Measurements from ENCODE around the gene HPSE2. TPM values are rescaled to one million over a fixed set of nuclear protein-coding genes. Genes with fewer than 3 reads are reported as not detected.

HPSE2 gene
- total and polyA plus RNA-seq, 2 of the 8 experiments (the other 6 are each of a cell fraction or from before 2014, with no cell fraction given): 0.41 to 0.58 TPM

DNA sequence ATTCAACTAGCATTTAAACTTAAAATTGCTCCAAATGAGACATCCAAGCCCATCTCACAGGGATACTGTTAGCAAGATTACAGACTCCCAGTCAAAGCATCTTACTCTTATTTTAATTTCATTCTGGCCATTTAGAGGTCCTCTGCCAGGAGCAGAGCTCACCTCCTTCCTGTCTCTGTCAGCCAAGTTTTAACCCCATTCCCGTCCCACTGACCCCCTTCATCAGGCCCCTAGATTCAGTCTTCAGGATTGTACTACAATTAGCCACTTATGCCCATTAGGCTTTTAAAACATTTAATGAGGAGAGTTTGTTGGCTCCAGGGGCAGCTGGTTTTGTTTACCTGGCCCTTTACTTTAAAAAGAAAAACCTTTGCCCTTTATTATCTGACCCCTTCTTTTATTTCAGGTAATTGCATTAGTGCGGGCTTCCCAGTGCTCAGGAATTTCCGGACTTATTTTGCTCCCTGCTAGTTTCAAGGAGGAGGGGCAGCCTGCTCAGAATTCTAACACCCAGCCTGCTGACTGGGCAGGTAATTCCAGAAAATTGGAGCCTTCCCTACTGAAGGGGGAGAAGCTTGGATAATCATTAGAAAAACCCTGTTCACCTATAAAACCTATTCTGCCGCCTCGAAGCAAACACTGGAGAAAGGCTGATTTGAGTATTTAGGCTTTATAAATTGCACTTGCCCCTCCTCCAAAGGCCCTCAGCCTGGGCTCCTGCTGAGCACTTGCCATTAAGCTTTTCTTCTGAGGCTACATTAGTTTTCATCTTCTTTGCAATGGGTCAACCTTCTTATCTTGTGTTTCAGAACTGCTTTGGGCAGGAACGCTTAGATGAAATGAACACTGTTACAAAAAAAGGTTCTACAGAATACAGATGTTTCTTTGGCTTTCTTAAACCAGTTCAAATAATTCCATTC is 588.4 kb downstream of the HPSE2 start (continued):
- TF ChIP-seq, protein P1, sequence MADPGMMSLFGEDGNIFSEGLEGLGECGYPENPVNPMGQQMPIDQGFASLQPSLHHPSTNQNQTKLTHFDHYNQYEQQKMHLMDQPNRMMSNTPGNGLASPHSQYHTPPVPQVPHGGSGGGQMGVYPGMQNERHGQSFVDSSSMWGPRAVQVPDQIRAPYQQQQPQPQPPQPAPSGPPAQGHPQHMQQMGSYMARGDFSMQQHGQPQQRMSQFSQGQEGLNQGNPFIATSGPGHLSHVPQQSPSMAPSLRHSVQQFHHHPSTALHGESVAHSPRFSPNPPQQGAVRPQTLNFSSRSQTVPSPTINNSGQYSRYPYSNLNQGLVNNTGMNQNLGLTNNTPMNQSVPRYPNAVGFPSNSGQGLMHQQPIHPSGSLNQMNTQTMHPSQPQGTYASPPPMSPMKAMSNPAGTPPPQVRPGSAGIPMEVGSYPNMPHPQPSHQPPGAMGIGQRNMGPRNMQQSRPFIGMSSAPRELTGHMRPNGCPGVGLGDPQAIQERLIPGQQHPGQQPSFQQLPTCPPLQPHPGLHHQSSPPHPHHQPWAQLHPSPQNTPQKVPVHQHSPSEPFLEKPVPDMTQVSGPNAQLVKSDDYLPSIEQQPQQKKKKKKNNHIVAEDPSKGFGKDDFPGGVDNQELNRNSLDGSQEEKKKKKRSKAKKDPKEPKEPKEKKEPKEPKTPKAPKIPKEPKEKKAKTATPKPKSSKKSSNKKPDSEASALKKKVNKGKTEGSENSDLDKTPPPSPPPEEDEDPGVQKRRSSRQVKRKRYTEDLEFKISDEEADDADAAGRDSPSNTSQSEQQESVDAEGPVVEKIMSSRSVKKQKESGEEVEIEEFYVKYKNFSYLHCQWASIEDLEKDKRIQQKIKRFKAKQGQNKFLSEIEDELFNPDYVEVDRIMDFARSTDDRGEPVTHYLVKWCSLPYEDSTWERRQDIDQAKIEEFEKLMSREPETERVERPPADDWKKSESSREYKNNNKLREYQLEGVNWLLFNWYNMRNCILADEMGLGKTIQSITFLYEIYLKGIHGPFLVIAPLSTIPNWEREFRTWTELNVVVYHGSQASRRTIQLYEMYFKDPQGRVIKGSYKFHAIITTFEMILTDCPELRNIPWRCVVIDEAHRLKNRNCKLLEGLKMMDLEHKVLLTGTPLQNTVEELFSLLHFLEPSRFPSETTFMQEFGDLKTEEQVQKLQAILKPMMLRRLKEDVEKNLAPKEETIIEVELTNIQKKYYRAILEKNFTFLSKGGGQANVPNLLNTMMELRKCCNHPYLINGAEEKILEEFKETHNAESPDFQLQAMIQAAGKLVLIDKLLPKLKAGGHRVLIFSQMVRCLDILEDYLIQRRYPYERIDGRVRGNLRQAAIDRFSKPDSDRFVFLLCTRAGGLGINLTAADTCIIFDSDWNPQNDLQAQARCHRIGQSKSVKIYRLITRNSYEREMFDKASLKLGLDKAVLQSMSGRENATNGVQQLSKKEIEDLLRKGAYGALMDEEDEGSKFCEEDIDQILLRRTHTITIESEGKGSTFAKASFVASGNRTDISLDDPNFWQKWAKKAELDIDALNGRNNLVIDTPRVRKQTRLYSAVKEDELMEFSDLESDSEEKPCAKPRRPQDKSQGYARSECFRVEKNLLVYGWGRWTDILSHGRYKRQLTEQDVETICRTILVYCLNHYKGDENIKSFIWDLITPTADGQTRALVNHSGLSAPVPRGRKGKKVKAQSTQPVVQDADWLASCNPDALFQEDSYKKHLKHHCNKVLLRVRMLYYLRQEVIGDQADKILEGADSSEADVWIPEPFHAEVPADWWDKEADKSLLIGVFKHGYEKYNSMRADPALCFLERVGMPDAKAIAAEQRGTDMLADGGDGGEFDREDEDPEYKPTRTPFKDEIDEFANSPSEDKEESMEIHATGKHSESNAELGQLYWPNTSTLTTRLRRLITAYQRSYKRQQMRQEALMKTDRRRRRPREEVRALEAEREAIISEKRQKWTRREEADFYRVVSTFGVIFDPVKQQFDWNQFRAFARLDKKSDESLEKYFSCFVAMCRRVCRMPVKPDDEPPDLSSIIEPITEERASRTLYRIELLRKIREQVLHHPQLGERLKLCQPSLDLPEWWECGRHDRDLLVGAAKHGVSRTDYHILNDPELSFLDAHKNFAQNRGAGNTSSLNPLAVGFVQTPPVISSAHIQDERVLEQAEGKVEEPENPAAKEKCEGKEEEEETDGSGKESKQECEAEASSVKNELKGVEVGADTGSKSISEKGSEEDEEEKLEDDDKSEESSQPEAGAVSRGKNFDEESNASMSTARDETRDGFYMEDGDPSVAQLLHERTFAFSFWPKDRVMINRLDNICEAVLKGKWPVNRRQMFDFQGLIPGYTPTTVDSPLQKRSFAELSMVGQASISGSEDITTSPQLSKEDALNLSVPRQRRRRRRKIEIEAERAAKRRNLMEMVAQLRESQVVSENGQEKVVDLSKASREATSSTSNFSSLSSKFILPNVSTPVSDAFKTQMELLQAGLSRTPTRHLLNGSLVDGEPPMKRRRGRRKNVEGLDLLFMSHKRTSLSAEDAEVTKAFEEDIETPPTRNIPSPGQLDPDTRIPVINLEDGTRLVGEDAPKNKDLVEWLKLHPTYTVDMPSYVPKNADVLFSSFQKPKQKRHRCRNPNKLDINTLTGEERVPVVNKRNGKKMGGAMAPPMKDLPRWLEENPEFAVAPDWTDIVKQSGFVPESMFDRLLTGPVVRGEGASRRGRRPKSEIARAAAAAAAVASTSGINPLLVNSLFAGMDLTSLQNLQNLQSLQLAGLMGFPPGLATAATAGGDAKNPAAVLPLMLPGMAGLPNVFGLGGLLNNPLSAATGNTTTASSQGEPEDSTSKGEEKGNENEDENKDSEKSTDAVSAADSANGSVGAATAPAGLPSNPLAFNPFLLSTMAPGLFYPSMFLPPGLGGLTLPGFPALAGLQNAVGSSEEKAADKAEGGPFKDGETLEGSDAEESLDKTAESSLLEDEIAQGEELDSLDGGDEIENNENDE (IDR thresholded peaks at IDR 0.05; ENCODE audit: insufficient replicate concordance, low read length): peak; percentile 42
- TF ChIP-seq ASH2L (IDR thresholded peaks at IDR 0.05; ENCODE audit: low read length): peak; percentile 77
- no peak for TF ChIP-seq SAP30 (IDR thresholded peaks at IDR 0.05; ENCODE audit: insufficient read depth, insufficient replicate concordance, low read length)

Data from H1 (cell line).